ENCODE data around the gene CALM3.

The CALM3 gene

DNA sequence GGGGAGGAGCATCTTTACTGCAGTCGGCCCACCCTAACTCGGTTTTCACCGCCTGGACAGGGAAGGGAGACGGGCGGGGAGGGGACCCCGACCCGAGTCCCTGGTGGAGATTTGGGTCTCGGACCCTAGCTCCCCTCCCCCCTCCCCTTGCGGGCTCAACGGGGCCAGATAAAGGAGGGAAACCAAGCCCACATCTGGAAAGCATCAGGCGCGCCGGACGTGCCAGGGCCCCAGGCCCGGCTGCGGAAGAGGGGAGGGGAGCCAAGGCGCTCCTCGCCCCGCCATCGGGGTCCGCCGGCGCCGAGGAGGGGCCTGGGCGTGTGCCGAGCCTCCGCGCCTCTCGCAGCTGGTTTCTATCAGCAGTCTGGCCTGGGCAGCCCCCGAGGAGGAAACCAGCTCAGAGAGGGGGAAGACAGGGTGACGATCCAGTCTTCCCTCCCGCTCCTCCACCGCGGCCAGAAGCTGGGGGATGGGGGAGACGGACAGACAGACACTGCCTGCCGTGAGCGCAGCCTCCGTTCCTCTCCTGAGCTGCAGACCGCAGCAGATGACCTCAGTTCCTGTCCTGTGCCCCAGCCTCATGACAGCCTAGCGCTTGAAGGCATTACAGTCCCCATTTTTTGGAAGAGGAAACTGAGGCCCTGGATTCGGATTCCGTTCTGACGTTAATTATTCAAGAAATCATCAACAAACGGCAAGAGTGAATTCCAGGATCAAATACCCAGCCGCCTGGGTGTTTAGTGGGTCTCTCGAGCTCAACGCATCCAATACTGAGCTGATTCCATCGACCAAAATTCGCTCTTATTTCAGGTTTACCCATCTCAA is 38.4 kb downstream of the CALM3 start:
- DNase-seq: peak; percentile 93

DNA sequence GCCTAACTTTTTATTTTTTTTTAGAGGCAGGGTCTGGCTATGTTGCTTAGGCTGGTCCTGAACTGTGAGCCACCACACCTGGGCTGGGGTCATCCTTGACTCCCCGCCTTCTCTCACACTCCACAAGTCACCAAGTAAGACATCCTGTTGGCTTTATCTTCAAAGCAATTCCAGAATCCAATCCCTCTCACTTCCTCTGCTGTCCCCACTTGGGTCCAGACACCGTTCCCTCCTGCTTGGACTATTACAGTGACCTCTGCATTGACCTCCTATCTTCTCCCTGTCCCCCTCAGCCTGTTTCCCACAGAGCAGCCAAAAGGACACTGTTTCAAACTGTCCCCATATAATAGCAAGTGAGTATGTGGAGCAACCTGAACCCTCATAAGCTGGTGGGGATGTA is 39.5 kb downstream of the CALM3 start:
- no peak for DNase-seq

DNA sequence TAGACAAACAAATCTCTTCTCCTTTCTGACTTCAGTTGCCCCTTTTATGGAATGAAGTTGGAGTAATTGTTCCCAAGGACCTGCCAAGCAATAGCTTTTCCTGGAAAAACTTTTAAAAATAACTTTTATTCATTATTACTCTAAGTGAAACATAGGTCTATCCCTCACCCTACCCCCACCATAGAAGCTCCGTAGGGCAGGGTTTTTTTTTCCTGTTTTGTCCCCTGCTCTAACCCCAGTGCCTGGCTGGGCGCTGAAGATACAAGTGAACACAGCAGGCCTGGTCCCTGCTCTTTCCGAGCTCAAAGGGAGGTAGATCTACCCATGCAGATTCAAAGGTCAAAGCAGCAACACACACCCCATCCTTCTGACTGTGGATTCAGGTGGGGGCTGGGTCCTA is 43.6 kb downstream of the CALM3 start:
- no peak for DNase-seq

DNA sequence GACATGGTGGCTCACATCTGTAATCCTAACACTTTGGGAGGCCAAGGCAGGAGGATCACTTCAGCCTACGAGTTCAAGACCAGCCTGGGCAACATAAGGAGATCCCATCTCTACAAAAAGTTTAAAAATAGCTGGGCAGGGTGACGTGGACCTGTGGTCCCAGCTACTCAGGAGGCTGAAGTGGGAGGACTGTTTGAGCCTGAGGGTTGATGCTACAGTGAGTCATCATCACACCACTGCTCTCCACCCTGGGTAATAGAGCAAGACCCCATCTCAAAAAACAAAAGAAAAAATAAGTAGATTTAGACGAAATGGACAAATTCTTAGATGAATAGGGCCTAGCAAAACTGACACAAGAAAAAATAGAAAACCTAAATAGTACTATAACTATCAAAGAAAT is 45.3 kb downstream of the CALM3 start:
- DNase-seq: no peak

DNA sequence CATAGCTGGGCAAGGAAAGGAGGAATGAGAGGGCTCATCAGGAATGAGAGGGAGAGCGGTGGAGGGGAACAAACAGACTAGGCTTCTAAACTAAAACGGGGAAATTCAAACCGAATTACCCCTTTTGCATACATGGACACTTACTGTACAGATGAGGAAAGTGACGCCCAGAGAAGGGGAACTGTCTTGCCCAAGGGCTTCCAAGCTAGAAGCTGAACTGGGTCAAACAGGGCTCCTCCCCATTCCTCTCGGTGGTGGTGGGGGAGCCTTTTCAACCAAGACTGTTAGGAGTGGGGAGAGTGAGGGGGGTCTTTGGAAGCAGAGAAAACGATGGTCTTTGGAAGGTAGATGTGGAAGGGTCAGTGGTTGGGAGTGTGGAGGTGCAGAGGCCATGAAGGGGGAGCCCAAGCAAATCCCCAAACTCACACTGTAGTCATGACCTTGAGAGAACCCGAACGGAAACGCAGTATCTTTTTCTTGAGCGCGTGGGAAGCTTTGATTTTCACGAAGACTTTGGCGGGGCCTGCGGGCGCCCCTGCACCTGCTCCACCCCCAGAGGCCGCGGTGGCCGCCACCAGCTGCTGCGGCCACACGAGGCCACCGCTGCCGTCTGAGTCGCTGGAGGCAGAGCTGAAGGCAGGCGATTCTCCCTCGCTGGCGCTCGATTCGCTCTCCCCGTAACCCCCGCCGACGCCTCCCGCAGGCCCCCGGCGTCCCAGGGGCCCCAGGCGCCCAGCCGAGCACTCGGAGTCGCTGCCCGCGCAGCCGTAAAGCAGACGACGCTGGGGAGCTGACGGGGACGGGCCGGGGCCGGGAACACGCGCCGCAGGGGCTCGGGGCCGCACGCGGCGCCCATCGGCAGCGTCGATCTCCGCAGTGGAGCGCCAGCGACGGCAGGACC is 47.2 kb downstream of the CALM3 start:
- no peak for DNase-seq

DNA sequence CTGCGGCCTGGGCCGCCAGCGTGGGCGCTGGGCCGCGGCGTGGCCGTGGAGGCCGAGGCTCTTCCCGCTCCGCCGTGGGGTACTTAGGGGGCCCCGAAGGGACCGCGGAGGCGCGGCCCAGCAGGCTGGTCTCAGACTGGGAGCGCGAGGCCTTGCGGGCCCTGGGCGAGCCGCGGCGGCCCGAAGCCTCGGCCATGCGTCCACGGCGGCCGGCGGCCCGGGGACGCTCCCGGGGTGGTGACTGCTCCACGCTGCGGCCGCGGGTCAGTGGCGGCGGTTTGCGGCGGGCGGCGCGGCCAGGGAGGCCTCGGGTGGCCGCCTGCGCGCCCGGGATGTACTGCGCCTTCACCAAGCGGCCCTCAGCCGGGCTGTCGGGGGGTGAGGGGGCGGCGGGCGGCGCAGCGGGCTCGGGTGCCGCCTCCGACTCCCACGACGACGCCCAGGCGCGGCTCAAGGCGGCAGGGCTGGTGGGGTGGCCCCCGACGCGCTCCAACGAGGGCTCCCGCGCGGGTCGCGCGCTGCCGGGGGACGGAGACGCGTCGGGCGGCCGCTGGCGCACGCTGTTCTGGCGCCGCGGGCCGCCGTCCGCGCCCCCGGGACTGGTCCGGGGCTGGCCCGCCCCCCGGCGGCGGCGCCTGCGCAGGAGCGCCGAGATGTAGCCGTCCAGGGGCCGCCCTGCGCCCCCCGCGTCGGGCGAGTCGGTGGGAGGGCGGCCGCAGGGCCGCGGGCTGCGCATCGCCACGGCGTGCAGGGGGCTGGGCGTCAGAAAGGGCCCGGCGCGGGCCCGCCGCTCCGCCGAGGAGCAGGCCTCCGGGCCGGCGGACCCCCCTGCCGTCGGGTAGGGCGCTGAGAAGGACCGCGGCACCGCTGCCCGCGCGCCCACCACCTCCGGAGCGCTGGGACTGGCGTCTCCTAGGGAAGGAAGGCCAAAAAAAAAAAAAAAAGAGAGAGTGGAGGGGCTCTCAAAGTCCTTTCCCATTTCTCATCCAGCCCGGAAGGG is 48.1 kb downstream of the CALM3 start:
- no peak for DNase-seq

DNA sequence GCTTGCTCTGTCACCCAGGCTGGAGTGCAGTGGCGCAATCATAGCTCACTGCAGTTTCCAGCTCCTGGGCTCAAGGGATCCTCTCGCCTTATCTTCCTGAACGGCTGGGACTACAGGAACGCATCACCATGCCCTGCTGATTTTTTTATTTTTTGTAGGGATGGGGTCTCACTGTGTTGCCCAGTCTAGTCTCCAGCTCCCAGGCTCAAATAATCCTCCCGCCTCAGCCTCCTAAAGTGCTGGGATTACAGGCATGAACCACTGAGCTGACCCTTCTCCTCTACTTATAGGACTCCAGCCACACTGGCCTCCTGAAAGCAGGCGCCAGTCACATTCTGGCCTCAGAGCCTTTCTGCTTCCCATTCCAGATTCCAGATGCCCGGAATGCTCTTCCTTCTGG is 49.3 kb downstream of the CALM3 start:
- no peak for DNase-seq

DNA sequence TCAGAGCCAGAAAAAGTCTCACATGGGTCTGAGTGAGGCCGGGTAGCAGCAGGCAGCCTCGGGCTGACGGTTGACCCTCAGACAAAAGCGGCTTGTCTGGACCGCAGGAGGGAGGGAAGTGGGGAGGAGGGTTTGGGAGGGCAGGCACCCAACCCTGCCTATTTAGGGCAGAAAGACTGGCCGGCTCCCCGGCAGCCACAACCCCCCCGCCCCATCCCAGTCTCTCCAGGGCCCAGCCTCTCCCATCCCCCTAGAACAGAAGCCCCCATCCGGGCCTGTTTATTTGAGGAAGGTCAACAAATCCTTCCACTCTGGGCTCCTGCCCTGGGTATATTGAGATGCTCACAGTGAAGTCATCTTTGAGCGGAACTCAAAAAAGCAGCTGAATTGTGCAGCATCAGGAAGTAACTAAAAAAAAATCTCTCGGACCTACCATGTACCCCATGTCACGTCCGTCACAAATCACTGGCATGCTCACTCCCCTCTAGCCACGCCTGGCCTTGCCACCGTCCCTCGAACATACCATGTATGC is 53.6 kb downstream of the CALM3 start:
- DNase-seq: peak; percentile 61

DNA sequence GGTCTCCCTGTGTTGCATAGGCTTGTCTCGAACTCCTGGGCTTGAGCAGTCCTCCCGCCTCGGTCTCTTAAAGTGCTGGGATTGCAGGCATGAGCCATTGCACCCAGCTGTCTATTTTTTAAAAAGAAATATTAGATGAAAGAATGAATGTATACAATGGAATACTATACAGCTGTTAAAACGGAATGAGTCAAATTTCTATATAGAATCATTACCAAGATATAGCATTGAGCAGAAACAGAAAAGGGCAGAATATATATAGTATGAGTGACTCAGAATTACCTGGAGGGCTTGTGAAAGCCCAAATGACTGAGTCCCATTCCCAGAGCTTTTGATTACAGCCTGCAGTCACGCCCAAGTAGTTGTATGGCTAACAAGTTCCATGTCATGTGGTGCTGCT is 55.4 kb downstream of the CALM3 start:
- DNase-seq: no peak

DNA sequence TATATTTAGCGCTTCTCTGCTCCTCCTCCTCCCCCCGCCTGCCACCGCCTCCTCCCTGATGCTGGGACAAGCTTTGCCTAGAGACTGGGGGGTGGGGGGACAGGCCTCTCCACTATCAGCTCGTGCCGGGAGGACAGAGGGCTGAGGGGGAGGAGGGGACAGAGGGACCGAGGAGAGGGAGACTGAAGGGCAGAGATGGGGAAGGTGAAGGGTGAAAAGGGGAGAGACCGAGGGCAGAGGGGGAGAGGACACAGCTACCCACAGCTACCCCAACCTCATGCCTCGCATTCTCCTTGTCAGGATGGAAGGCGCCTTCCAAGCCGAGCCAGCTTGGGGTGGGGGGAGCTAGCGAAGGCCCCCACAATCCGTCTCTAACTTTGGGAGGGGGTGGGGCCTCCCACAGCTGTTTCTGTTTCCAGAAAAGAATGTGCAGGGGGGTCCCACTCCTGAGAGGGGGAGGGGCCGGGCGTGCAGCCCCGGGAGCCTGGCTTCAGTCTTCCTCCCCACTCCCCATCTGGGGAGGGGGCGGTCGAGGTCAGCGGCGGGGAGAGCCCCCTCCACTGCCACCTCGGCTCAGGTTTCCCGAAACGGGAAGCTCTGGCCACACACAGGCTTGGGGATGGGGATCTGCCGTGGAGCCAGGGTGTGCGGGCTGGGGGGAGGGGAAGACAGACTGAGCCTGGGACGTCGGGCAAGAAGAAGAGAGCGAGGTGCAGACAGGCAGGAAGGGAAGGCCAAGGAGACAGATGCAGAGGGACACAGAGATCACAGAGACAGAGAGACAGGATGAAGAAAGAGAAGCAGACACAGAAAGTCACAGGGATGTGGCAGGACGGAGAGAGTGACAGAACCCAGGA is 58.2 kb downstream of the CALM3 start:
- DNase-seq: peak; percentile 76

DNA sequence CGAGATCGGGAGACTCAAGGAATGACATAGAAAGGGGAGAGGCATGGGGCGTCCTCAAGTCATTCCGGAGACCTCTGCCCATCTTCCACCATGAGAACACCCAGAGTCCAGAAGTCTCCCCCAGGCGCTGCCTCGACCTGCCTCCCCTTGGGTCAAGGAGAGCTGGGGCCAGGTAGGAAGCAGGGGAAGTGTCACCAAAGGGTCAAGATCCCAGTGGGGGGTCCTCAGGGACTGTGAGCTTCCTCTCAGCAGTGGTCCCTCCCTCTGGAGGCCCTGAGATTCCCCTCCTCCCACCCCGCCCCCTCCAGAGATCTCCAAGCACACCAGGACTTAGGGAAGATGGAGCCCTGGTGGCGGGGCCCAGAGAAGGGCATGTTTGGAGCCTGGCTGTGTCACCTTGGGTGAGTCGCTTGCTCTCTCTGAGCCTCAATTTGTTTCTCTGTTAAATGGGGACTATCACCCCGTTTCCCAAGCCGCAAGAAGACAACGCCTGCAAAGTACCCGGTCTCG is 58.9 kb downstream of the CALM3 start:
- peak; percentile 66 for DNase-seq
